HG02981 (cell line): Measurements from ENCODE around the gene RPS6KA3.
A peak's percentile ranks its signal among the peaks of the same experiment; 100 is the strongest.
"Not testable (repeated sequence)": the region's sequence is repeated elsewhere in the genome, so short reads cannot be mapped to it uniquely, and the experiment has no call there.

ENCODE experiments used
- ATAC-seq: cut with Tn5 transposase; IDR thresholded peaks from one replicate; pipeline ENCODE4 v1.9.1; 2021; ENCODE audit warnings: mild to moderate bottlenecking, moderate library complexity; ENCODE audit not compliant: unreplicated experiment

RPS6KA3 gene

GRCh38 chrX:20224814-20225487 lies 41.8 kb downstream of the RPS6KA3 start:
- peak; percentile 84 for ATAC-seq

GRCh38 chrX:20221902-20222301 lies 44.8 kb downstream of the RPS6KA3 start:
- no peak for ATAC-seq

GRCh38 chrX:20218836-20219505 lies 47.7 kb downstream of the RPS6KA3 start:
- no peak for ATAC-seq

- no peak for ATAC-seq
Observed at GRCh38 chrX:20217906-20218305, 48.8 kb downstream of the RPS6KA3 start.

- no peak for ATAC-seq
Observed at GRCh38 chrX:20217271-20217670, 49.4 kb downstream of the RPS6KA3 start.

- ATAC-seq = no peak
Observed at GRCh38 chrX:20215565-20215964, 51.1 kb downstream of the RPS6KA3 start.

- peak; percentile 95 for ATAC-seq
Observed at GRCh38 chrX:20212486-20213089, 54.1 kb downstream of the RPS6KA3 start.

GRCh38 chrX:20211261-20211786 lies 55.4 kb downstream of the RPS6KA3 start:
- no peak for ATAC-seq

- peak; percentile 96 for ATAC-seq
Observed at GRCh38 chrX:20205927-20206708, 60.6 kb downstream of the RPS6KA3 start.

- ATAC-seq = no peak
Observed at GRCh38 chrX:20204351-20204750, 62.4 kb downstream of the RPS6KA3 start.

- ATAC-seq = no peak
Observed at GRCh38 chrX:20197641-20198210, 69.0 kb downstream of the RPS6KA3 start.

GRCh38 chrX:20189171-20189570 lies 77.5 kb downstream of the RPS6KA3 start:
- no peak for ATAC-seq

- no peak for ATAC-seq
Observed at GRCh38 chrX:20181598-20182329, 84.9 kb downstream of the RPS6KA3 start.

GRCh38 chrX:20177093-20177492 lies 89.6 kb downstream of the RPS6KA3 start:
- ATAC-seq = no peak

GRCh38 chrX:20173856-20174255 lies 92.9 kb downstream of the RPS6KA3 start:
- ATAC-seq = no peak

GRCh38 chrX:20173313-20173712 lies 93.4 kb downstream of the RPS6KA3 start:
- no peak for ATAC-seq

- ATAC-seq = no peak
Observed at GRCh38 chrX:20171887-20172286, 94.8 kb downstream of the RPS6KA3 start.

GRCh38 chrX:20162516-20162915 lies 104.2 kb downstream of the RPS6KA3 start:
- ATAC-seq = not testable (repeated sequence)

- no peak for ATAC-seq
Observed at GRCh38 chrX:20159797-20160385, 106.8 kb downstream of the RPS6KA3 start.

GRCh38 chrX:20151689-20152088 lies 115.0 kb downstream of the RPS6KA3 start:
- ATAC-seq = no peak
